Kidney glomerular epithelial cell (primary cell): ENCODE data around the gene GABBR1.

ENCODE experiments used
- DNase-seq: peaks from one replicate; lab custom pipeline; 2025; lab: John Stamatoyannopoulos, UW

GABBR1 gene

GRCh38 chr6:29566856-29567255 is 66.1 kb downstream of the GABBR1 start:
- DNase-seq, result no peak

- DNase-seq, result no peak
Measured at GRCh38 chr6:29564875-29565274, 68.1 kb downstream of the GABBR1 start.

GRCh38 chr6:29563435-29563965 is 69.5 kb downstream of the GABBR1 start:
- DNase-seq, result no peak

GRCh38 chr6:29561606-29562181 is 71.3 kb downstream of the GABBR1 start:
- no peak for DNase-seq

GRCh38 chr6:29561091-29561490 is 71.9 kb downstream of the GABBR1 start:
- DNase-seq, result no peak

- no peak for DNase-seq
Measured at GRCh38 chr6:29559524-29560287, 73.3 kb downstream of the GABBR1 start, which contains the start of gene UBD. TSS of gene UBD (minus strand) at chr6:29559732. CDS start at chr6:29559701, 31 bp downstream.

- no peak for DNase-seq
Measured at GRCh38 chr6:29558439-29559079, 74.4 kb downstream of the GABBR1 start.

GRCh38 chr6:29557320-29557719 is 75.7 kb downstream of the GABBR1 start:
- no peak for DNase-seq

- DNase-seq, result no peak
Measured at GRCh38 chr6:29554764-29555163, 78.2 kb downstream of the GABBR1 start.

GRCh38 chr6:29553268-29554057 is 79.5 kb downstream of the GABBR1 start:
- no peak for DNase-seq

GRCh38 chr6:29552512-29553051 is 80.4 kb downstream of the GABBR1 start:
- peak; percentile 33 for DNase-seq

GRCh38 chr6:29547573-29547972 is 85.4 kb downstream of the GABBR1 start:
- no peak for DNase-seq

- no peak for DNase-seq
Measured at GRCh38 chr6:29537714-29538403, 95.1 kb downstream of the GABBR1 start.

GRCh38 chr6:29532320-29532951 is 100.5 kb downstream of the GABBR1 start:
- DNase-seq, result no peak

- no peak for DNase-seq
Measured at GRCh38 chr6:29531668-29532067, 101.3 kb downstream of the GABBR1 start.

GRCh38 chr6:29530671-29531310 is 102.2 kb downstream of the GABBR1 start:
- DNase-seq, result no peak

GRCh38 chr6:29529956-29530355 is 103.0 kb downstream of the GABBR1 start:
- no peak for DNase-seq

GRCh38 chr6:29528988-29529560 is 103.9 kb downstream of the GABBR1 start:
- DNase-seq, result no peak

- DNase-seq, result no peak
Measured at GRCh38 chr6:29528300-29528931, 104.6 kb downstream of the GABBR1 start.
